Occipital lobe (tissue), 2 donors: ENCODE data around the gene DNAL1. TPM values are rescaled to one million over a fixed set of nuclear protein-coding genes. Genes with fewer than 3 reads are reported as not detected.
"Not testable (repeated sequence)": the region's sequence is repeated elsewhere in the genome, so short reads cannot be mapped to it uniquely, and the experiment has no call there.

Experiments used
- DNase-seq: peaks from one replicate; lab custom pipeline; 2025; lab: John Stamatoyannopoulos, UW
- total RNA-seq: library from RNA; depleted of rRNA; stranded (reverse); fragments of >200 nt; gene quantifications from one replicate; pipeline ENCODE4 v1.2.3, GENCODE V29; 2014

The DNAL1 gene
- total RNA-seq, 1 donor from 2014 or later, result 30.6 TPM

- no peak for DNase-seq
These were observed 55.5 kb downstream of the DNAL1 start for GRCh38 chr14:73700325-73700724.

GRCh38 chr14:73708076-73708475, 63.3 kb downstream of the DNAL1 start:
- not testable (repeated sequence) for DNase-seq

GRCh38 chr14:73709904-73710469, 65.2 kb downstream of the DNAL1 start:
- DNase-seq, result no peak

GRCh38 chr14:73710737-73711136, 66.0 kb downstream of the DNAL1 start:
- DNase-seq, result no peak

- no peak for DNase-seq
These were observed 67.3 kb downstream of the DNAL1 start for GRCh38 chr14:73712071-73712506.

GRCh38 chr14:73712540-73713180, 67.9 kb downstream of the DNAL1 start:
- no peak for DNase-seq

- DNase-seq, result no peak
These were observed 68.5 kb downstream of the DNAL1 start for GRCh38 chr14:73713206-73713802.

- peak; percentile 87 for DNase-seq
These were observed 69.2 kb downstream of the DNAL1 start, which contains the start of gene PNMA1 for GRCh38 chr14:73713803-73714655. TSS of gene PNMA1 (minus strand) at chr14:73714384. CDS start at chr14:73713639, 745 bp downstream.

- peak; percentile 39 for DNase-seq
These were observed 69.9 kb downstream of the DNAL1 start for GRCh38 chr14:73714656-73715081.

GRCh38 chr14:73715707-73716106, 70.9 kb downstream of the DNAL1 start:
- no peak for DNase-seq

- no peak for DNase-seq
These were observed 72.5 kb downstream of the DNAL1 start for GRCh38 chr14:73717266-73717665.

GRCh38 chr14:73717711-73718417, 73.1 kb downstream of the DNAL1 start:
- no peak for DNase-seq

- peak; percentile 66 for DNase-seq
These were observed 73.8 kb downstream of the DNAL1 start for GRCh38 chr14:73718418-73719251.

GRCh38 chr14:73719361-73719760, 74.6 kb downstream of the DNAL1 start:
- DNase-seq, result no peak

GRCh38 chr14:73719791-73720190, 75.0 kb downstream of the DNAL1 start:
- no peak for DNase-seq

- DNase-seq, result no peak
These were observed 75.8 kb downstream of the DNAL1 start for GRCh38 chr14:73720636-73721035.

GRCh38 chr14:73721101-73721821, 76.5 kb downstream of the DNAL1 start:
- DNase-seq, result no peak

GRCh38 chr14:73722581-73722980, 77.8 kb downstream of the DNAL1 start:
- DNase-seq, result no peak

- DNase-seq, result no peak
These were observed 78.6 kb downstream of the DNAL1 start for GRCh38 chr14:73723406-73723796.
